ENCODE results near the gene KMO.

DNA sequence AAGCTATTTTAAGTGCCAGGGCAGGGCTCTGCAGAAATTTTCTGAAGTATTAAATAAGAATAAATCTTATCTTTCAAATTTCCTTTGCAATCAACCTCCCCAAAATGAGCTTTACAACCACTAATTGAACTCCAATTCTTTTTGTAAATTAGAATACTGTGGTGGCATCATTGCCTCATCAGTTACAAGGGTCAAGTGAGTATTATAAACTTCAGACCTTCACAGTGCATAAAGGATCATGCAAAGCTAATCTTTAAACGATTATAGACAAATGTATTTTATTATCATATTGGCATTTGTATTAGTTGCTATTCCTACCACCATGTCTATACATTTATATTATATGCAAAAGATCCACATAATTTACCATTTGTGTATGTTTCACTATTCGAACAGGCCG, 100.8 kb downstream of the KMO start:
- TF ChIP-seq NR1H2 (CRISPR knock-in tag; IDR thresholded peaks at IDR 0.05; ENCODE audit: borderline replicate concordance, low read depth) (no peak), POLR2AphosphoS2 (IDR thresholded peaks at IDR 0.05; ENCODE audit: low read depth, low read length) (no peak), SP1 (IDR thresholded peaks at IDR 0.05) (no peak), SP1 (CRISPR knock-in tag; IDR thresholded peaks at IDR 0.05) (no peak), NR2F2 (IDR thresholded peaks at IDR 0.05; ENCODE audit: borderline replicate concordance, low read depth) (no peak), ZNF317 (CRISPR knock-in tag; IDR thresholded peaks at IDR 0.05) (no peak), ATF4 (CRISPR knock-in tag; IDR thresholded peaks at IDR 0.05) (no peak)

Data from HepG2 (cell line).